Measurements from ENCODE around the gene SIPA1L3.

DNA sequence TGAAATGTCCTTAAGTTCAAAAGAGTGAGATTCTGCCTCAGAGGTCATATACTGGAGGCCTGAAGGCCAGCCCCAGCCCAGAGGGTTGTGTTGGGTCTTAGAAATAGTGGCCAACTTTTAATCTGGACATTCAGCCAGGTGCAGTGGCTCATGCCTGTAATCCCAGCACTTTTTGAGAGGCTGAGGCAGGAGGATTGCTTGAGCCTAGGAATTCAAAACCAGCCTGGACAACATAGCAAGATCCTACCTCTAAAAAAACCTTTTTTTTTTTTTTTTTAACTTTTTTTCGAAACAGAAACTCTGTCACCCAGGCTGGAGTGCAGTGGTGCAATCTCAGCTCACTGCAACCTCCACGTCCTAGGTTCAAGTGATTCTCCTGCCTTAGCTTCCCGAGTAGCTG is 301.6 kb downstream of the SIPA1L3 start:
- TF ChIP-seq POLR2A (IDR thresholded peaks at IDR 0.05; ENCODE audit: extremely low read depth, insufficient read length) (no peak), MYC (IDR thresholded peaks at IDR 0.05; ENCODE audit: low read depth, low read length) (no peak), MAX (IDR thresholded peaks at IDR 0.05; ENCODE audit: low read depth, low read length) (no peak), CTCF (IDR thresholded peaks at IDR 0.05; ENCODE audit: low read depth, low read length) (no peak)

All from NB4 (cell line).